ENCODE measurements around the gene LYSMD2. TPM values are rescaled to one million over a fixed set of nuclear protein-coding genes. Genes with fewer than 3 reads are reported as not detected.

Gene LYSMD2
- total RNA-seq, 2 donors from 2014 or later = 7.6 to 8.5 TPM

GRCh38 chr15:51751697-51752683 is 14.5 kb upstream of the LYSMD2 start:
- DNase-seq (ENCODE audit: low spot score) = no peak
- H3K27me3 ChIP-seq = no peaks in the 10 kb centered on the region
- peak overlapping the region; percentile 70 to 90 for H3K4me3 ChIP-seq
- no peak for TF ChIP-seq CTCF (IDR thresholded peaks at IDR 0.05)
- peak overlapping the region; percentile 33 to 55 for H3K27ac ChIP-seq
- peaks cover 0 to 12% of the 10 kb centered on the region in 2 donors for H3K4me1 ChIP-seq
- H3K36me3 ChIP-seq = no peaks in the 10 kb centered on the region
- H3K9me3 ChIP-seq = no peaks in the 10 kb centered on the region

DNA sequence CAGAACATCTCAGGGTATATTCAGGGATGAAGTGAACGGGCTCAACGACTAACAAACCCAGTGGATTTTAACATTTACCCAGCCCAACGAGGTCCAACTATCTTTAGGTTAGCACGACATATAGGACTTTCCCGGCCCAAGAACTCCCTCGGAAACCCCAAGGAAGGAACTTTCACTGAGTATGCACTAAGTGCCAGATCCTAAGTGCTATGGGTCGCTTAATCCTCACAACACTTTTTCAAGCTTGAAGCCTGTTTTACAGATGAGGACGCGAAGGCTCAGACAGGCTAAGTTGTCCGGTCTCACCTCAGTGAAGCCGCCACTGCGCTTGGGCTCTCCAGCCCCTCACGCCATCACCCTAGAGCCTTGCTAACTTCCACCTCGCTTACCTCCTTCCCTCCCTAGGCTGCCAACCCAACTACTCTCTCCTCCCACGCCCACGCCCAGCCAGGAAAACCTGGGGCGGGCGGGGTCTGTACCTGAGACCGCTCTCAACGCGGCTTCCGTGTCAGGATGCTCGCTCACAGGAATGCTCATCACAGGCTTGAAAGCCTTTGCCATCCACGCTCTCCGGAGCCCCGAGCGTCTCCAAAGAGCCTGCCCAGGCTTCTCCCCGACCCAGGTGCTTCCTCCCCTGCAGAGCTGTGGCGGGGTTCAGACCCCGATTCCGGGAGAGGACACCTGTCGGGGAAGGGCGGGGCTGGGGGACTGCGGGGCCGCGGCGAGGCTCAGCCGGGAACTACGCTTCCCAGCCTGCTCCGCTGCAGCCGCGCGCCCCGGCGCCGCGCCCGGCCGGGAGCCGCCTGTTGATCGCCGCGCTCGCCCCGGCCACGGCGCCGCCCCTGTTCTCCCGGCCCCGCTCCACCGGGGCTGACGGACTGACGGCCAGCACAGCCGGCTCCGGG is 13.6 kb upstream of the LYSMD2 start, which contains the start of gene TMOD2:
TMOD2 (plus strand) TSS at position 806 of the 905 bp plus-strand sequence. CDS start 14,845 bp downstream, outside the sequence.
- Histone ChIP-seq H3K27me3 (no peaks in the 10 kb centered on the region), H3K9me3 (no peaks in the 10 kb centered on the region), H3K4me1 (peaks cover 0 to 12% of the 10 kb centered on the region in 2 donors), H3K4me3 (peak within 1 kb of the TSS; percentile 70 to 90), H3K27ac (peak within 1 kb of the TSS; percentile 33 to 55), H3K36me3 (no peaks in the 10 kb centered on the region)
- no peak for DNase-seq (ENCODE audit: low spot score)
- TF ChIP-seq CTCF (IDR thresholded peaks at IDR 0.05) = no peak

- no peaks in the 10 kb centered on the region for H3K9me3 ChIP-seq
- no peaks in the 10 kb centered on the region for H3K36me3 ChIP-seq
- no peak overlapping the region for H3K27ac ChIP-seq
- no peak overlapping the region for H3K4me3 ChIP-seq
- no peak for TF ChIP-seq CTCF (IDR thresholded peaks at IDR 0.05)
- DNase-seq (ENCODE audit: low spot score) = no peak
- H3K4me1 ChIP-seq = peaks cover 0 to 12% of the 10 kb centered on the region in 2 donors
- no peaks in the 10 kb centered on the region for H3K27me3 ChIP-seq
Observed at GRCh38 chr15:51750186-51750585, 12.7 kb upstream of the LYSMD2 start.

DNA sequence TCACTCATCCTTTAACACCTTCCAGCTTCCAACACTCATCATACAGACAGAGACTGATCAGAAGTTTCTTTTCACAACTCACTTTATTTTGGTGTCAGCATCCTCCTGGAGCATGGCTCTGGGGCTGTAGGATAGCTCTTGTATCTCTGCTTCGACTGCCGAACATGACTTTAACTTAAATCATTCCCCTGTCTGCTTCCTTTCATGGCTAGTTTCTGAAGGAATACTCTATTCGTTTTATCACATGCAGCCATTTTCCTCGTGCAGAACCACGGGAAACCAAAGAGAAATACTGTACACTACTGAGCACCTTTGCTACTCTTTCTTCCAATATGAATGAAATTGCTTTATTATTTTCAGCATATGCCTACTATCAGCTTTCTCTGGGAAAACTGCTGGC is 11.9 kb upstream of the LYSMD2 start:
- Histone ChIP-seq H3K9me3 (no peaks in the 10 kb centered on the region), H3K27me3 (no peaks in the 10 kb centered on the region), H3K36me3 (no peaks in the 10 kb centered on the region), H3K4me1 (peaks cover 0 to 12% of the 10 kb centered on the region in 2 donors), H3K27ac (no peak overlapping the region), H3K4me3 (no peak overlapping the region)
- TF ChIP-seq CTCF (IDR thresholded peaks at IDR 0.05) = no peak
- DNase-seq (ENCODE audit: low spot score) = no peak

DNA sequence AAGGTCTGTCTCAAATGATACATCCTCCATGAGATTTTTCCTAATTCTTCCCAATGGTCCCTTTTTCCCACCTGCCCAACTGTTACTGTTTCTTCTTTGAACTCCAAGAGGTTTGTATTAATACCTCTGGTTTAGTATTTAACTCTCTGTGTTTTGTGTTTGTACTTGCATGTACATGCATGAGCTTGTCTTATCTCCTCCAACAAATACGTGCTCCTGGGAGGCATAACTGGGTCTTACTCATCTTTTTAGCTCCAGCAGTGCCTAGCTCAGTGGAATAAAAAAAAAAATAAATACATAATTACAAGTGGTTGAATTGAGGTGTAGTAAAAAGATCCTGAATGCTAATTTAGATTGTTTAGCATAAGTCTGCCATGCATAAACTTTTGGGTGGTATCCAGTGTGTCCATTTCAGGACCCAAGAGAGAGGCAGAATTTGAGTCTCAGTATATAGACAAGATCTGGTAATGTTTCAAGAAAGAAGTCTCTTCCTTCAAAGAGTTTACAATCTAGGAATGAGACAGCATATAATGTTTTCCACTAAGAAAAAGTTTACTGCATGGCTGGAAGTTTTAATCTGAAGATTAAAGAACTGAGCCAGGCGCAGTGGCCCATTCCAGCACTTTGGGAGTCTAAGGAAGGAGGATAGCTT is 1.7 kb upstream of the LYSMD2 start:
- Histone ChIP-seq H3K9me3 (no peaks in the 10 kb centered on the region), H3K4me1 (peaks cover 0 to 24% of the 10 kb centered on the region in 2 donors), H3K36me3 (no peaks in the 10 kb centered on the region), H3K4me3 (no peak overlapping the region), H3K27ac (no peak overlapping the region), H3K27me3 (no peaks in the 10 kb centered on the region)
- TF ChIP-seq CTCF (IDR thresholded peaks at IDR 0.05) = no peak
- no peak for DNase-seq (ENCODE audit: low spot score)

Measured in right atrium auricular region (tissue), 2 donors.